Heart right ventricle (tissue), 16 donors: Measurements from ENCODE around the gene NDRG4. TPM values are rescaled to one million over a fixed set of nuclear protein-coding genes. Genes with fewer than 3 reads are reported as not detected.

Experiments
- ATAC-seq, 8 donors: fragments of 200-7000 bp; cut with Tn5 transposase; one replicate each; pipeline ENCODE4 v1.9.1; 2020; ENCODE audit warnings: mild to moderate bottlenecking in 8 of 8, moderate library complexity in 8 of 8, moderate number of reproducible peaks in 1 of 8
- DNase-seq, 2 donors: peaks; one replicate each; pipeline ENCODE4 v3.0.0-alpha.2; 2020
- H3K27ac ChIP-seq, 10 donors: fragments of 200-600 bp; sonication (generic) in 2 of 10; one replicate each; pipeline versions ENCODE4 v1.5.0 to v1.8.0; 2020 to 2022; ENCODE audit warnings: mild to moderate bottlenecking in 3 of 10
- H3K27me3 ChIP-seq, 7 donors: fragments of 200-600 bp; one replicate each; pipeline ENCODE4 v1.8.0; 2021 to 2022; ENCODE audit warnings: mild to moderate bottlenecking in 2 of 7
- H3K36me3 ChIP-seq, 9 donors: fragments of 200-600 bp; sonication (generic) in 1 of 9; one replicate each; pipeline versions ENCODE4 v1.5.0 to v1.8.0; 2020 to 2022; ENCODE audit warnings: mild to moderate bottlenecking in 2 of 9
- H3K4me1 ChIP-seq, 9 donors: fragments of 200-600 bp; sonication (generic) in 1 of 9; one replicate each; pipeline versions ENCODE4 v1.5.0 to v1.8.0; 2020 to 2022; ENCODE audit warnings: mild to moderate bottlenecking in 4 of 9
- H3K4me3 ChIP-seq, 10 donors: fragments of 200-600 bp; sonication (generic) in 2 of 10; one replicate each; pipeline versions ENCODE4 v1.5.0 to v1.8.0; 2020 to 2022; ENCODE audit warnings: mild to moderate bottlenecking in 7 of 10, moderate library complexity in 2 of 10
- H3K9me3 ChIP-seq, 11 donors: fragments of 200-600 bp in 10 of 11; sonication (generic) in 2 of 11; one replicate each; pipeline versions ENCODE4 v1.5.0 to v1.8.0; 2013 to 2022; ENCODE audit warnings: mild to moderate bottlenecking in 2 of 11, control low read depth in 1 of 11, moderate library complexity in 1 of 11
- WGBS, 2 donors: extraction: QIAGEN DNeasy Blood & Tissue Kit; methylation state at CpG; one replicate each; pipeline ENCODE4 v1.1.7; 2013; ENCODE audit warnings: inconsistent platforms in 1 of 2; 5-methylcytosine and 5-hydroxymethylcytosine counted together
- intact Hi-C, 10 donors: fragments of 100-400 bp; cut with DNase I; formaldehyde crosslinking; loops; one replicate each; pipeline versions ENCODE4 v1.11.1 to v1.14.2; 2022
- polyA plus RNA-seq, 2 donors: library from polyadenylated mRNA; stranded (reverse); fragments of 200-250 nt; gene quantifications; one replicate each; pipeline ENCODE4 v1.2.3, GENCODE V29; 2013
- total RNA-seq, 10 donors: library from RNA; stranded (reverse); fragmentation: NEBNext Ultra II Directional in 3 of 10; extraction: Animal tissue kit (Norgen Biotek cat#: 25700) in 3 of 10; gene quantifications; one replicate each; pipeline versions ENCODE4 v1.2.1 to v1.2.4, GENCODE V29; 2021 to 2023
- TF ChIP-seq, protein P1 (sequence below), 9 donors: fragments of 200-600 bp; sonication (generic) in 2 of 9; IDR thresholded peaks; one replicate each; pipeline versions ENCODE4 v1.5.0 to v1.8.0; 2021 to 2022; ENCODE audit warnings: antibody characterized with exemption in 9 of 9, mild to moderate bottlenecking in 5 of 9, moderate library complexity in 1 of 9
- donor health status: Arrhythmogenic right ventricular cardiomyopathy.
- donor health status: ischemic (EF 13 %, LVEDD 7.1; RV severe dilation, severe dysfunction).
- donor health status: healthy with polysubstance abuse.
- donor health status: DM: no; HTN: yes; CAD: no.
- donor health status: DM: no; HTN: no; CAD: no.
- donor health status: ischemic (EF 25% LVEDD 6.9; RV normal size, moderate dysfunction).
- donor health status: ischemic (EF 25% LVEDD 5.7; RV mildly dilated, moderate dysfunction).
- donor health status: healthy.
- donor health status: DM: yes; HTN: yes; CAD: no.
- donor health status: Ischemic cardiomyopathy.
- donor health status: ischemic (EF 35%, LVEDD 5.7; RV mildly dilated, moderate dysfunction).
- donor health status: nonischemic (EF 11% LVEDD 7.7; RV severe dilation, severe dysfunction).
- donor health status: DM: yes; HTN: yes; CAD: no.
- donor health status: PGD.
- donor health status: ischemic (EF 29% LVEDD 5.4; RV normal size, mild dysfunction).
- donor health status: nonischemic (EF 23%, LVEDD 6.1; RV moderate dilation, normal function).

Gene NDRG4
- total and polyA plus RNA-seq, 12 donors: 286 to 821 (median 539) TPM

DNA sequence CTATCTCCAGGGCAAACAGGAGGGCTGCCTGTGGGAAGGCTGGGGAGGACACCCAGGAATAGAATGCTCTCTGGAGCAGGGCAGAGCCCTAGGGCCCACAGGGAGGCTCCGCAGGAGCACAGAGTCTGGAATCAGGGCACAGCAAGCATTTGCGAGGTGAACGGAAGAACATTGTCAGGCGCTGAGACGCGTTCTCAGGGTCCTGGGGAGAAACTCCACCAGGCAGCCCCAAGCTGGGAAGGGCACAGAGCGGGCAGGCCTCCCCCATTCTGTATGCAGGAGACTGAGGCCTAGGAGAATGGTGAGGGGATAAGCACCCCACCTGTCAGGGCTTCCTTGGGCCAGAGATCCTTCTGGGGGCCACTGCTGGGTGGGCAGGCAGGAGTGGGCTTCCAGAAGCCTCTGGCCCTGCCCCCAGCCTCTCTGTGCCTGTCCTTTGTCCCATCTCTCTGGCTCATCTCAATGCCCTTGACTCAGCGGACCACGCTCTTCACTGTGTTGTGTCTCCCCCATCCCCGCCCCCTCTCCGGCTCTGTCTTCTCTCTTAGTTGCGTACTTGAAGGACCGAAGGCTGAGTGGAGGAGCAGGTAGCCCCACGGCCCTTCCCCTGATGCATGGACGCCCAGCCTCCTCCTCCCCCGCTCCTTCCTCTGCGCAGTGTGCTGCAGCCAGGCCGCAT, 10.3 kb downstream of the NDRG4 start:
- 89 to 92% methylated on average over 18 of the region's 18 CpGs for WGBS, 2 donors
- DNase-seq (no peak), ATAC-seq (no peak)
- H3K9me3 ChIP-seq: no peaks in the 10 kb centered on the region
- intact Hi-C loops: loop anchor here in 5 of 10 donors (5.0 to 10.0 kb wide), 5 partner anchors 115 to 247 kb away; partner anchors contain the start of genes CNOT1 (in 1 of the 5) and GOT2 (in 1 of the 5)
- TF ChIP-seq, protein P1, sequence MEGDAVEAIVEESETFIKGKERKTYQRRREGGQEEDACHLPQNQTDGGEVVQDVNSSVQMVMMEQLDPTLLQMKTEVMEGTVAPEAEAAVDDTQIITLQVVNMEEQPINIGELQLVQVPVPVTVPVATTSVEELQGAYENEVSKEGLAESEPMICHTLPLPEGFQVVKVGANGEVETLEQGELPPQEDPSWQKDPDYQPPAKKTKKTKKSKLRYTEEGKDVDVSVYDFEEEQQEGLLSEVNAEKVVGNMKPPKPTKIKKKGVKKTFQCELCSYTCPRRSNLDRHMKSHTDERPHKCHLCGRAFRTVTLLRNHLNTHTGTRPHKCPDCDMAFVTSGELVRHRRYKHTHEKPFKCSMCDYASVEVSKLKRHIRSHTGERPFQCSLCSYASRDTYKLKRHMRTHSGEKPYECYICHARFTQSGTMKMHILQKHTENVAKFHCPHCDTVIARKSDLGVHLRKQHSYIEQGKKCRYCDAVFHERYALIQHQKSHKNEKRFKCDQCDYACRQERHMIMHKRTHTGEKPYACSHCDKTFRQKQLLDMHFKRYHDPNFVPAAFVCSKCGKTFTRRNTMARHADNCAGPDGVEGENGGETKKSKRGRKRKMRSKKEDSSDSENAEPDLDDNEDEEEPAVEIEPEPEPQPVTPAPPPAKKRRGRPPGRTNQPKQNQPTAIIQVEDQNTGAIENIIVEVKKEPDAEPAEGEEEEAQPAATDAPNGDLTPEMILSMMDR (IDR thresholded peaks at IDR 0.05): no peak
- peaks cover 0 to 69% (median 0%) of the 10 kb centered on the region in 9 donors for H3K36me3 ChIP-seq
- no peak overlapping the region for H3K4me3 ChIP-seq
- no peaks in the 10 kb centered on the region for H3K27me3 ChIP-seq
- peaks cover 5 to 25% (median 10%) of the 10 kb centered on the region in 9 donors for H3K4me1 ChIP-seq
- H3K27ac ChIP-seq: no peak overlapping the region

DNA sequence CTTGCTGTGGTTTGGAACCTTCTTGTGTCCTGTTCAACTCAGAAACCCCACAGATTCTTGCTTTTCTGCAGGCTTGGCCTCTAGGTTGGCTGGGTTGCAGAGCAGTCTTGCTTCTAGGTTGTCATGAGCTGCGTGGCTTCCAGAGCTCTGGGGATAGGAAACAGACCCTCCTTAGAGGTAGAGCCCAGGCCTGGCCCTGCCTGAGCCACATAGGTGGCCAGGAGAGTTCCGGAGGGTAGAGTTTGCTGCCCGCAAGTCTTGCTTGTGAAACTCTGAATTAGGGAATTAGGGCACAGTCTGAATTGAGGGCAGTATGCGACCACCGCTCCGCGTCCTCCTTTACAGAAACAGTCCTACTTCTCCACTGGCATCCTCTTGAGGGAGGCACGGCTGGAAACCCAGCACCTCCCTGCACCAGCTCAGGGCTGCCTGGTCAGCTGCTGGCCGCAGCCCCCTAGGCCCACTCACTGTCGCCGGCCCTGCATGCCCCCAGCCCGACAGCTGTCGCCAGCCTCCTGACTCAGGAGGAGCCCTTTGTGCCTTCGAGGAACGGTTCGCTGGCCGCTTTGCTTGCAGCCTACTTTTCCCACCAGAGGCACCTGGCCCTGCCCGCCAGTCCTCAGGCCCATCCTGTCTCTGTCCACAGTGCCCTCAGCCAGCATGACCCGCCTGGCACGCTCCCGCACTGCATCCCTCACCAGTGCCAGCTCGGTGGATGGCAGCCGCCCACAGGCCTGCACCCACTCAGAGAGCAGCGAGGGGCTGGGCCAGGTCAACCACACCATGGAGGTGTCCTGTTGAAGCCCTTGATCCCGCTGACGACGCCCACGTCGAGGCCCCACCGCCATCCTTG, 11.1 kb downstream of the NDRG4 start:
- DNase-seq (no peak), ATAC-seq (no peak)
- Histone ChIP-seq H3K9me3 (no peaks in the 10 kb centered on the region), H3K4me1 (peaks cover 5 to 25% (median 10%) of the 10 kb centered on the region in 9 donors), H3K36me3 (peaks cover 0 to 63% (median 0%) of the 10 kb centered on the region in 9 donors), H3K27me3 (no peaks in the 10 kb centered on the region), H3K4me3 (no peak overlapping the region), H3K27ac (peak overlapping the region in 1 of 10 donors; percentile 9)
- intact Hi-C loops: loop anchor here in 5 of 10 donors (5.0 to 10.0 kb wide), 5 partner anchors 114 to 246 kb away; partner anchors contain the start of genes CNOT1 (in 1 of the 5) and GOT2 (in 1 of the 5)
- TF ChIP-seq, protein P1 (IDR thresholded peaks at IDR 0.05): no peak
- 84 to 86% methylated on average over 30 of the region's 30 CpGs for WGBS, 2 donors

DNA sequence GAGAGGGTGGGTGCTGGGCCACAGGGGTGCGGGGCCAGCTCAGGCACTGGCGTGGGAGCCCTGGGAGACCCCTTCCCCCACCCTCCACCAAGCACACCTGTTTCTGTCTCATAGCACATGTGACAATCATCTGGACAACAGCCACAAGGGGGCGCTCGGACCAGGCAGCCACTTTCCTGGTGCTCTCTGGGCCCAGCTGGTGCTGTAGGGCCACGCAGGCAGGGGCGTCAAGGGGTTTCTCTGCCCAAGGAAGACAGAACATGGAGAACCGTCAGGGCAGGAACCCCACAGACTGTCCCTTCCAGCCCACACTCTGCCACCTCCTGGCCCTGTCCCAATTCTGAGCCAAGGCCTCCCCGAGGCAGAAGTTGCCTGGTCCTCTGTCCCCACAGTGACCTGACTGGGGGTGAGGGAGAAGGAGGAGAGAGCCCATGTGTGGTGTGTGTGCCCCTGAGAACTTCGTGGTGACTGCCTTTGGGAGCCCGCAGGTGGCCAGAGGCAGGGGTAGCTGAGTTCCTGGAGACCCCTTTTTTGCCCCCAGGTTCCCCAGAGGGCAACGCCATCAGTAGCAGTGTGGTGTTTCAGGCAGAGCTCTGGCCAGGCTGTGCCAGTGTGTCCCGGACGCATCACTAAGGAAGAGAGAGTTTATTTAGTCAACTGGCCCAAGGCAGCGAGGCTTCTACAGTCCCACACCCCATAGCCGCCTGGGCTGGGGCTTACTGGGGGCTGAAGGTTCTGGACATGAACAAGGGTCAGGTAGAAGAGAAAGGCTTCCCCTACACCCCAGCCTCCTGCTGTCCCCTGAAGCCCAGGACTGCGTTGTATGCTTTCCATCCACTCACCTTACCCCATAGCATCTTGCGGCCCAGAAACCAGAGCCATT, 12.2 kb downstream of the NDRG4 start:
- TF ChIP-seq, protein P1 (IDR thresholded peaks at IDR 0.05): peak; percentile 50 to 80 (median 75)
- peak overlapping the region in 2 of 10 donors; percentile 20 to 27 for H3K27ac ChIP-seq
- no peaks in the 10 kb centered on the region for H3K9me3 ChIP-seq
- H3K27me3 ChIP-seq: no peaks in the 10 kb centered on the region
- DNase-seq: peak; percentile 66 to 77
- peaks cover 5 to 33% (median 15%) of the 10 kb centered on the region in 9 donors for H3K4me1 ChIP-seq
- peaks cover 0 to 59% (median 6%) of the 10 kb centered on the region in 9 donors for H3K36me3 ChIP-seq
- intact Hi-C loops: loop anchor here in 6 of 10 donors (2.0 to 10.0 kb wide), 6 partner anchors 113 to 245 kb away; partner anchors contain the start of genes CNOT1 (in 1 of the 6) and GOT2 (in 1 of the 6)
- ATAC-seq: peak in 6 of 8 donors; percentile 3 to 42 (median 21)
- WGBS, 2 donors: 62 to 66% methylated on average over 17 of the region's 17 CpGs
- no peak overlapping the region for H3K4me3 ChIP-seq
